ENCODE data around the gene KCNIP1.

KCNIP1 gene

GRCh38 chr5:170571281-170571731 lies 67.5 kb downstream of the KCNIP1 start:
- no peak for DNase-seq

DNA sequence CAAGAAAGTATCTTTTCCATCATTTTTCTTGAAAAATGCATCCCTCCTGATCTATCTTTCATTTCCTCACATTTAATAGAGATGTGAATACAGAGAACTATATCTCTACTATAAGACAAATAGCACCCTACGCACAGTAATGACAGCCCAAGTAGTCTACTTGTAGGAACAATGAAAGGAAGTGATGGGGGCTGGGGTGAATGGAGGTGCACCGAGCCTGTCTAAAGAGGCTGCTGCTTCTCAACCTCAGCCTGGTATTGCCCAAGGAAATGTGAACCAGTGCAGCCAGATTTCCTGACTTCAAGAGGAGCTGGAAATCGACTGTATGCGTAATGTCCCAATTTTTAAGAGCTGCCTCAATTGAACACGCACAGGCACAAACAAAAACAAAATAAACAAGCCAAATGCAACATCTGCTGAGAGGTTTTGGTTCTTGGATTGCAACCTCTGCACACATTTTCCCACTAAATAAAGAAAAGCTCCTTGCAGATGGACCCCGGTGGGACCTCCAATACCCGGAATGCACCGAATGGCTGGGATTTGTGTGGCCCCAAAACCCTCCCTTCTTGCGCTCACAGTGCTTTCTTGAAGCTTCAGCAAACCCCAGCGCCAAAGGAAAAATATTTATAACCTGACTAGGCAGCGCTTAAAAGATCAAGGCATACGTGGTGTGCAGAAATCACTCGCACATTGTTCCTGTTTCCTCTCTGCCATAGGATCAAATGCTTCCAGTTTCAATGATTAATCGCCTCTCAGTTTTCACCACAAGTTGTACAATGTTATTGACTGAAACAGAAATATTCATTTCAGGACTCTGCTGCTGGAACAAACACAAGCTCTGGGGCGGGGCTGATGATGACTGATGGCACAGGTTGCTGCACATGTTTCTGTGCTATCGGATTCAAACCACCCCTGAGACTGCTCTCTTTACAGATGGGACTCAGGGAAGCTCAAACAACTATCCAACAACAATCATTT lies 68.3 kb downstream of the KCNIP1 start:
- DNase-seq = peak in 1 of 2 donors; percentile 22

DNA sequence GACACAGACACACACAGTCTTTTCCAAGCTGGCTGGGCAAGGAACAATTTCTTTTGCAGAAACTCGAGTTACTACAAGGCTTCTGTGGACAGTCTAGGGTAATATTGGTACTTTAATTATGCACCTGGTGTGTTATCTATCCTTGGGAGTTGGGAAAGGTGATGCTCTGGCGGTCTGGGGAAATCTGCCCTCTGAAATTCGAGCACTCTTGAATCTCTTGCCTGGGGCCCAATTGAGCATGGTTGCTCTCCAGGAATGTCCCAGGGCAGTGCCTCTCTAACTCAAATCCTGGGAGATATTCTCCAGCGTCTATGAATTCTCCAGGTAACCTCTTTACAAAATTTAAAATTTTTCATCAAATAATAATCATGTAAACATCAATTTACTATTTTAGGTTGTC lies 69.3 kb downstream of the KCNIP1 start:
- DNase-seq = no peak

DNA sequence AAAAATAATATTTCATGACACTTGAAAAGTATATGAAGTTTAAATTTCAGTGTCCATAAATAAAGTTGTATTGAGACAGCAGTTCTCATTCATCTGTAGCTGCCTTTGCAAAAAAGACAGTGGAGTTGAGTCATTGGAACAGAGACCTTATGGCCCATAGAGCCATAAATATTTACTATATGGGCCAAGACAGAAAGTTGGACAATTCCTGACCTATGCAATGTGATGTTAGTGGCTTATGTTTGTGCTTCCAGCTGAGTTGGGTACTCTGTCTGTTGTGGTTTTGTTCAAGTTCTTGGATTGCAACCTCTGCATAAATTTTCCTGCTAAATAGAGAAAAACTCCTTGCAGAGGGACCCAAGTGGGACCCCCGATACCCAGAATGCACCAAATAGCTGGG lies 69.8 kb downstream of the KCNIP1 start:
- no peak for DNase-seq

DNA sequence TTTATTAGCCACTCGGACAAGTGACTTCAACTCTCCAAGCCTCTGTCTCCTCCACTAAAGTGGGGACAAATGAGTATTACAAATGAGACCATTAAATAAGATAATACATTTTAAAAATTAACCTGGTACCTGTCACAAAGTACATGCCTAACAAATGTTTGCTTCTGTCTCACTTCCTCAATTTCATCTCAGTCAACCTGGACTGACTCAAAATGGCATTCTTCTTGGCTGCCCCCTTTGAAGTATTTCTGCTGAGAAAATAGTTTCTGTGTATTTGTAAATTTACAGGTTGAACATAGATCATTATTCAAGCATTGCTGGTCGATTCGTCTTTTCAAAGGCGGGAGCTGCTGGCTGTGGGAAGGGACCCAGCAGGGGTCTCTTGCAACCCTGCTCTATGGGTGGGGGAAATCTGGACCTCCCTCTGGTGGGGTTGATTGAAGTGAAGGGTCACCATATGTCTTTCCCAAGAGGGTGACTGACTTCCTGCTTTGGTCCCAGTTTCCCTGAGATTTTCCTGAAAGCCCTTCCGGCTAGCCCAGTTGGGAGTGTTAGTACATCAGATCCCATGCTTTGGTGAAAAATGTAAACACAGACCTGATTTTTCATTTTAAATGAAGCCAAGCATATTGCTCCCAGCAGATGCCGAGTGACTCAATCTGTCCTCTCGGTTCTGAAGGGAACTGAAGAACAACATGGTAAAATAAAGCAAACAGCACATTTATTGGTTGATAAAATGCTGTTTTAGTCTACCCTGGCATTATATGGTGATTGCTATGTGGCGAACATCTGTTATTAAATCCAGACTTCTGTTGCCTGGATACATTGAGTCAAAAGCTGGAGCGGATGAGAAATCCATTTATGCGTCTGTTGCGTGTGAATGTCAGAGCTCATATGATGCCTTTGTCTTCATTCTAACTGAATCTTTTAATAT lies 73.0 kb downstream of the KCNIP1 start:
- DNase-seq = no peak

DNA sequence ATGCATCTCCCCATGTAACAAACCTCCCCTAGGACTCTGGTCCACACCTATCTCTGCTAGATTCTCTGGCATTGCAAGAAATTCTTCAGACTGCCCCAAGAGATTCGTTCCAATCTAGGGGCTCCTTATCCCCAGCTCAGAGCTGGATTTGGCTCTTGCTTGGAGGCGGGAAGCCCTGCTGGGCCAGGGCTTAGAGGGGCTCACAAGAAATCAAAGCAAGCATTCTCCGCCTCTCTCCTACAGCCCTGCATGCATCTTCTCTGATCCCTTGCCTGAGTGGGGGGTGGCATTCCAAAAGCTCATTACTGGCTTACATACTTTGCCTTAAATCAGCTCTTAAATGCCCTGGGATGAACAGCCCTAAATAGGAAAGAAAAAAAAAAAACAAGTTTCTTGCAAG lies 75.8 kb downstream of the KCNIP1 start:
- DNase-seq = no peak

DNA sequence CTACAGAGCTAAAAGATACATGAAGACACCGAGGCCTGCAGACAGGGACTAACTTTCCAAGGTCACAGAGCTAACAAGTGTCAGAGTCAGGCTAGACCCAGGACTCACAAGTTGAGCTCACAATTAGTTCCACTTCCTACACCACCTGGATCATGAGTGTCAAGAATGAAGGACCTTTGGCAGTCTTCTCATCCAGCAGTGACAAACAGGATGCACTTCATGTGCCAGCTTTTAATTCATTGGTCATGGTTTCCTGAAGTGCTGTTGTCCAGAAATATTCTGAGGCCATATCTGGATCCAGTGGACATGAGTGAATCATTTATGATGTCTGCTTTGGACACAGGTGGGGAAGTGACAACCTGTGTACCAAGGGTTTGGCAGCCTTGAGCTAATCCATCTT lies 77.4 kb downstream of the KCNIP1 start:
- DNase-seq = no peak

GRCh38 chr5:170582644-170583330 lies 79.0 kb downstream of the KCNIP1 start:
- DNase-seq = peak; percentile 16 to 35

GRCh38 chr5:170584003-170584402 lies 80.2 kb downstream of the KCNIP1 start:
- no peak for DNase-seq

GRCh38 chr5:170584450-170585058 lies 80.7 kb downstream of the KCNIP1 start:
- DNase-seq = no peak

- no peak for DNase-seq
These were observed 81.6 kb downstream of the KCNIP1 start for GRCh38 chr5:170585273-170585948.

- no peak for DNase-seq
These were observed 84.0 kb downstream of the KCNIP1 start for GRCh38 chr5:170587808-170588207.

DNA sequence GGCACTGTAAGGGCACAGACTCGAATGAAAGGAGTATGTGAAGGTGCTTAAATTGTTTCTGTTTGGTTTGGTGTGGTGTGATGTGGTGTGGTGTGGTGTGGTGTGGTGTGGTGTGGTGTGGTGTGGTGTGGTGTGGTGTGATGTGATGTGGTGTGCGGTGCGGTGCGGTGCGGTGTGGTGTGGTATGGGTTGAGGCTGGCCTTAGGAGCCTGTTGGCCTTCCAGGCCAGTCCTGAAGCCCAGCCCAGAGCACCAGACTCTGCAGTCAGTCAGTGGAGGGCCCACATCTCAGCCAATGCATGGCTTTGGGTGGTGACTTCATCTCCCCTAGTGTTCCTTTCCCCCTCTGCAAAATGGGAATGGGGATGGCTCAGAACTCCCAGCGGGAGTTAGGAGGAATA lies 85.8 kb downstream of the KCNIP1 start:
- no peak for DNase-seq

DNA sequence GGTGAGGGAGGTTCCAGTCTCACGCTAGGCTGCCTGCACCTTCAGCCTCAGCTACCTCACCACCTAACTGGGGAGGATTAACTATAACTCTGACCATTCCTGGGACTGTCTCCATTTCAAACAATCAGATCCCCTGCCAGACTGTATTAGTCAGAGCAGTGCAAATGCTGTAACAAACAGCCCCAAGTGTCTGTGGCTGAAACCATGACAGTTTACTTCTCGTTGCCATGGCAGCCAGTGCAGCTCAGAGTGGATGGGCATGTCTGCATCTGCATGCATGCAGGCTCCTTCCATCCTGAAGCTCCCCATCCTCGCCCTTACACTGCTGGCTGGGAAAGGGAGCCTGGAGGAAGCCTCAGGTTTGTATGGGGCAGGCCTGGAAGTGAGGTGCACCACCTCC lies 86.7 kb downstream of the KCNIP1 start:
- DNase-seq = no peak

GRCh38 chr5:170591054-170591453 lies 87.2 kb downstream of the KCNIP1 start:
- DNase-seq = peak; percentile 16 to 54

- DNase-seq = no peak
These were observed 92.7 kb downstream of the KCNIP1 start for GRCh38 chr5:170596482-170597044.

DNA sequence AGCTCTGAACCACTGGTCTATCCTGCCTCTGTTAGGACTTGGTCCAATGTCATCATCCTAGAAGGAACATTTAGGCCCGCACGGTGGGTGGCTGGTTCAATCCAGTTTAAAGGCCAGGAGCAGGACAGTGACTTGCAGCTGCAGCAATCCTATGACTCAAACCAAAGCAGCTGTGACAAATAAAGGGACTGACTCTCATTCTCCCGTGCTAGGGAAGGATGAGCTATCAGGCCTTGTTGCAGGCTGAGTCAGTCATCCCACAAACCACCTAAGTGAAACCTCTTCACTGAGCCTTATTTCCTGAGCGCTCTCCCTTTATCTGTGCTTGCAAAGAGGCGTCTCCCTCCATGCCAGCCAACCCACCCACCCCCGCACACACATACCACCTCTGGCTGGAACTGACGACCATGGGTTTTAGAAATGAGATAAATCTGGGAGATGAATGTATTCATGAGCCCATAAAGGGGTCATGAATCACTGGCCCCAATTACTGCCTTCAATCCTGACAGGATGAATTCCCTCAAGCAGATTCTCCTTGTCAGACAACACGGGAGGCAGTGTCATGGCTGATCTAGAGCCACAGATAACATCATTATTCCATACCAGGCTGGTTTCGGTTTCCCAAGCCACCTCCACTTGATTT lies 93.4 kb downstream of the KCNIP1 start:
- DNase-seq = peak; percentile 16 to 62

DNA sequence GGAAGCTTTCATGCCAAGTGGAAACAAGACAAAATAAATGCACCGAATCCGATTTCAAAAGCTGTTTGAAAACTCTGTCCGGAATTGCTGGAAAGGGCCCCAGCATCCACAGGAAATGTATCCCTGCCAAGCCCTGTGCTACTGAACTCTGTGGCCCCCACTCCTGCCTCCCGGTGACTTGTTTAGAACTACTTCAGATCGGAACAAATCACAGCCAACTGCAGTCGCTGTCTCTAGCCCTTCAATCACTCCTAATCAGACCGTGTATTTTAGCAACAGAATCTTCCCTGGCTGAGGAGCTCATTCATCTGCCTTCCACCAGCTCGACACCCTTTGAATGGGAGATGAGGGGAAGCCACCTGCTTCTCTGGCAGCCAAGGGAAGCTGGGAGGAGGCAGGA lies 94.1 kb downstream of the KCNIP1 start:
- no peak for DNase-seq

GRCh38 chr5:170599756-170600155 lies 95.9 kb downstream of the KCNIP1 start:
- DNase-seq = no peak

GRCh38 chr5:170601619-170602018 lies 97.8 kb downstream of the KCNIP1 start:
- DNase-seq = no peak

GRCh38 chr5:170603109-170603508 lies 99.3 kb downstream of the KCNIP1 start:
- DNase-seq = no peak

All from inflammatory macrophage (primary cell).